Measurements from ENCODE around the gene NADK.
"Not testable (repeated sequence)": the region's sequence is repeated elsewhere in the genome, so short reads cannot be mapped to it uniquely, and the experiment has no call there.

NADK gene

DNA sequence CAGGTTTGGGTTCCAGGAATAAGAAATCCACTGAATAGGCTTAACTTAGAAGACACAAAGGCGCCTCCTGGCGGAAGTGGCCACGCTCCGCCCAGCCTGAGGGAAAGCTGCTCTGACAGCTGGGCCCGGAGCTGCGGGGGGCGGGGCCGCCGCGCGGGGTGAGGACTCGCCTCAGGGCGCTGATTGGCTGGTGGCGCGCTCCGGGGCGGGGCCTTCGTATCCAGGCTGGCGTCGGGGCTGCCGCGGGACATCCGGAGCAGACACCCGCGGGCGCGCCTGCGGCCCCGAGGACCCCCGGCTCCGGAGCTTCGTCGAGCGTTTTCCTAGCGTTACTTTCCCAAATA lies 31.7 kb downstream of the NADK start:
- DNase-seq (ENCODE audit: low read depth, low spot score): not testable (repeated sequence)

DNA sequence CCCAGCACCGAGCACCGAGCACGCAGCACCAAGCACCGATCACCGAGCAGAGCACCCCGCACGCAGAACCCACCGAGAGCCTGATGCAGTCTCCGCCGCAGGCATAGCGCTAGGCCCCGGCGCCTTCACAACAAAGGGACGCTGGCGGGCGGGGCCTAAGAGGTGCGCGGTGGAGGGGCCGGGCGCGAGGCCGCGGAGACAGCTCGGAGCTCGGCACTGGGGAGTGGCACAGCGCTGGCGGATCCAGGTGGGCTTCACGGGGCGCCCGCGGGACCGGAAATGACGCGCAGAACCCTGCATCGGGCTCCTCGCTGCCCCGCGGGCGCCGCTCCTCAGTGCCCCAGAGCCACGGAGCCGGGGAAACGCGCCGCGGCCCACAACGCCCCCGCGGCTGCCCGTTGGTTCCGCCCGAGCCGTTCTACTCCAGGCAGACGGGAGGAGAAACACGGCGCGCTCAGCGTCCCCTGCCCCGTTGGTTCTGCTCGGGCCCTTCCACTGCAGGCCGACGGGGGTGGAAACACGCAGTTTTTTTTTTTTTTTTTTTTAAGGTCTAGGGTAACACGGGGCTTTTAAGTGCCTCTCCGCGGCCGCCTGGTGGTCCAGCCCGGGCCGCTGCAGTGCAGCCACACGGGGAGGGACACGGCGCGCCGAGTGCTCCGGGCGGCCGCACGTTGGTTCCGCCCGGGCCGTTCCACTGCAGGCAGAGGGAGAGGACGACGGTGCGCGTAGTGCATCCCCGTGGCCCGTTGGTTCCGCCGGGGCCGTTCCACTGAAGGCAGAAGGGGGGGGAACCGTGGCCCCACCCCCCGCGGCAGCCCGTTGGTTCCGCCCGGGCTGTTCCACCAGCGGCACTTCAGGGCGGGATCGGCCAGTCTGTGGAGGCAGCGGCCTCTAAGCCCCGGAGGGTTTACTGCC lies 32.4 kb downstream of the NADK start:
- peak; percentile 89 for DNase-seq (ENCODE audit: low read depth, low spot score)

- not testable (repeated sequence) for DNase-seq (ENCODE audit: low read depth, low spot score)
Observed at GRCh38 chr1:1742529-1742928, 35.7 kb downstream of the NADK start.

DNA sequence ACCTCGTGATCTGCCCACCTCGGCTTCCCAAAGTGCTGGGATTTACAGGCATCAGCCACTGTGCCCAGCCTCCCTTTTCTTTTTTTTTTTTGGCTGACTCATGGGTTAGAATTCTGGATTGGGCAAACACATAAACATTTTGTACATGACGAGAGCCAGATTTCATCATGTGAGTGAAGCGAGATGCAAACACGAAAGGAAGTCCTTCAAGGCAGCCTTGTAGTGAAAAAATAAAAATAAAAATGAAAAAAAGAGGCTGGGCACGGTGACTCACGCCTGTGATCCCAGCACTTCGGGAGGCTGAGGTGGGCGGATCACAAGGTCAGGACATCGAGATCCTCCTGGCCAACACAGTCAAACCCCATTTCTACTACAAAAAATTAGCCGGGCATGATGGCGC lies 37.3 kb downstream of the NADK start:
- not testable (repeated sequence) for DNase-seq (ENCODE audit: low read depth, low spot score)

GRCh38 chr1:1738799-1739337 lies 39.4 kb downstream of the NADK start:
- DNase-seq (ENCODE audit: low read depth, low spot score): not testable (repeated sequence)

DNA sequence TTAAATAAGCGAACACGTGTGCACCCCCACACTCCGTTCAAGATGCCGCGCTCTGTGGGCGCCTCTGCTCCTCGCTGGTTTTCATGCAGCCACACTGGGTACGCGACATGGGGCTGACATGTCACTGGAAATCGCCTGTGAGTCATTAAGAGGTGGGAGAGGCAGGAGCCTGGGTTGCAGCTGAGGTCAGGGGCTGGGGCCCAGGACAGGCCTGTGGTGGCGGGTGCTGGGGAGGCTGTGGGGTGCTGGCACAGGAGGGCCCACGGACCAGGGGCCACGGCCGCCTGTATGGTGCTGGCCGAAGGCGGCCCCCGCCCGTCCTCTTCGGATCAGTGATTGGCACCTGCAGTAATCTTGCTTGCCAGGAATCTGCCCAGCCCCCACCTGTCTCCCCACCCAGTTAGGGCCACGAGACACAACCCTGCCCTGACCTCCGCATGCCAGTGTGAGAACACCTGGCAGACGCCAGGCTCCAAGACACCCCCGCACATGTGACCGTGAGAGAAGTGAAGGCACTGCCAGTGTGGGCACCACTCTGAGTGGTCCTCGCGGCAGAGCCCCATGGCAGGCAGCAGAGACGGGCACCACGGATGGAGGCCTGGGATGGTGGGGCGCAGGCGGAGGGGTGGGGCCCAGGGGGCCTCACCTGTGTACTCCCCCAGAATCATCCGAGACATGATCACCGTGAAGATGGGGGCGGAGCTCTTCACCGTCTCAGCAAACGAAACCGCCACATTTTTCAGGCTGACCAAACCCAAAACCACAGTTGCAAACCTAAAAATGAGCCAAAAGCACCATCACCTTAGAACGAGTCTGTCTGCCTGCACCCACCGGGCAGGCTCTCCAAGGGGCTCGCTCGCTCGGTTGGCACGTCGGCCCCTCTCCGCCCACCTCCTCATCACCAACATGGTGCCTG lies 40.3 kb downstream of the NADK start:
- DNase-seq (ENCODE audit: low read depth, low spot score): not testable (repeated sequence)

DNA sequence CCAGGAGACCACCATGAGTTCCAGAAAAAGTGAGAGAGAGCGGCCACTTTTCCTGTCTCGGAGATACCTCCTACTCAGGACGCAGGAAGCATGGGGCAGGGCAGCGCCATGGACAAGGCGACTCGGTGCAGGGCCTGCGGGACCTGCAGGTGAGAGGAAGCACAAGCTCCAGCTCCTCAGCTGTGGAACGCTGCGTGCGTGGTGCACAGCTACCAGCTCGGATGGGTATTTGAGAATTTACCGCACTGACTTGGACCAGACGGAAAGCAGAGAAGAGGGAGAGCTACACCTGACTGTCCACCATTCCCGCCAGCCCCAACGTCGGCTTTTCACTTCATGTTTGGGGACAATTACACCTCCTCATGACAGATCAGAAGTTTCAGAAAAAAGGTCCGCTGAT lies 45.9 kb downstream of the NADK start:
- DNase-seq (ENCODE audit: low read depth, low spot score): no peak

DNA sequence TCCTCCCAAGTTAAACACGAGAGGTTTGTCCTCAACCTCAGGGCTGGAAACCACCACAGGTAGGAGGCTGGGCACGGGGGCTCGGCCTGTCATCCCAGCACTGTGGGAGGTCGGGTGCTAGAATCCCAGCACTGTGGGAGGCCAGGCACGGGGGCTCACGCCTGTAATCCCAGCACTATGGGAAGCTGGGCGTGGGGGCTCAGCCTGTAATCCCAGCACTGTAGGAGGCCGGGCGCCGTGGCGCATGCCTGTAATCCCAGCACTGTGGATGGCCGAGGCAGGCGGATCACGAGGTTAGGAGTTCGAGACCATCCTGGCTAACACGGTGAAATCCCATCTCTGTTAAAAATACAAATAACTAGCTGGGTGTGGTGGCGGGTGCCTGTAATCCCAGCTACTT lies 47.4 kb downstream of the NADK start:
- no peak for DNase-seq (ENCODE audit: low read depth, low spot score)

DNA sequence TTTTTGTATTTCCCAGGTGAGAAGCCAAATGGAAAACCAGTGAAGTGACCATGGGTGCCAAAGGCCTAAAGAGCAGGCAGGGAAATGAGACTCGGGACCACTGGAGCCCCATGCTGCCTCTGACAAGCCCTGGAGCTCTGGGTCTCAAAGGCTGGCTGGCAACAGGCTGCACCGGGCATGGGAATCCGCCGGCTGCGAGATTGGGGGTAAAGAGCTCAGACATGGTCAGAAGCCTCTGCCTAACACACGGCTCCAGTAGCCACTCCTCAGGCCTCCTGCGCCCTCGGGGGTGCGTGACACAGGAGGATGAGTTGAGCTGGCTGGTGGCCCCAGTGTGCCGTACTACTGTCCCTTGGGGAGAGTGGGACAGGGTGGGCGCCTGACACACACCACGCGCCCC lies 48.0 kb downstream of the NADK start:
- not testable (repeated sequence) for DNase-seq (ENCODE audit: low read depth, low spot score)

GRCh38 chr1:1729116-1729816 lies 49.0 kb downstream of the NADK start:
- not testable (repeated sequence) for DNase-seq (ENCODE audit: low read depth, low spot score)

- DNase-seq (ENCODE audit: low read depth, low spot score): not testable (repeated sequence)
Observed at GRCh38 chr1:1728308-1729005, 49.8 kb downstream of the NADK start.

- not testable (repeated sequence) for DNase-seq (ENCODE audit: low read depth, low spot score)
Observed at GRCh38 chr1:1727131-1727651, 51.1 kb downstream of the NADK start.

GRCh38 chr1:1726088-1726487 lies 52.2 kb downstream of the NADK start:
- DNase-seq (ENCODE audit: low read depth, low spot score): not testable (repeated sequence)

DNA sequence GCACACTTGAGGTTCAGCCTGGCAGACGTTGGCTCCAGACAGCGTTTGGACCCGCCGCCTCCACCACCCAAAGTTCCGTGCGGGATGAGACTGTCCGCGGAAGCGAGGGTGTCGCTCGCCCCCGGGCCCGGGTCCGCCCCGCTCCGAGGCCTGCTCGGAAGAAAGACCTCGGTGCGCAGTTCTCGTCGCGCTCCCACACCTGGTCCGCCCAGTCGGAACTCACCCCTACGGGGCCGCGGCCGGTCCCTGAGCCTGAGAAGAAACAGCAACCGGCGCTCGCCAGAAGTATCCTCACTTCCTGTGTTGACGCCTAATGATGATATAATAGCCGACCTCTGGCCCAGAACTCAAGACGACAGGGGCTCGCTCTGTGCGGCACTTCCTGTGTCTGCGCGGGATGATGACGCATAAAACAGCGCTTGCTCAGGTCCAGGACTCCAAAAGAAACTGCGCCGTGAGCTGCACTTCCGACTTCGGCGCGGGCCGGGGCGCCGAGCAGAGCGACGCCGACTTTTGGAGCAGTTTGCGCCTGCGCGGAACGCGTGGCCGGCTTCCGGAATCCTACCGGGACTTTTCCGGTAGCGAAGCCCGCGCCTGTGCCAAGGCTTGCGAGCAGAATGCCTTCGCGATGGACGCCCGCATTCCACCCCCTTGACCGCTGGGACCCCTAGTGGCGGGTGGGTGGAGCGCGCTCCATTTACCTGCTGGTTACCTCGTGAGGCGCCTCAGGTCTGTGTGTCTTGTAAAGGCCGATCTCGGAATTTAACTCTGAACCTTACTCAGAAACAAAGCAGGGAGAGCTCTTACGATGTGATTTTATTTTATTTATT lies 54.0 kb downstream of the NADK start, which contains the start of gene CDK11A:
CDK11A (minus strand) TSS at position 323 of the 830 bp plus-strand sequence. CDS start 1,539 bp downstream, outside the sequence.
- DNase-seq (ENCODE audit: low read depth, low spot score): peak; percentile 83

DNA sequence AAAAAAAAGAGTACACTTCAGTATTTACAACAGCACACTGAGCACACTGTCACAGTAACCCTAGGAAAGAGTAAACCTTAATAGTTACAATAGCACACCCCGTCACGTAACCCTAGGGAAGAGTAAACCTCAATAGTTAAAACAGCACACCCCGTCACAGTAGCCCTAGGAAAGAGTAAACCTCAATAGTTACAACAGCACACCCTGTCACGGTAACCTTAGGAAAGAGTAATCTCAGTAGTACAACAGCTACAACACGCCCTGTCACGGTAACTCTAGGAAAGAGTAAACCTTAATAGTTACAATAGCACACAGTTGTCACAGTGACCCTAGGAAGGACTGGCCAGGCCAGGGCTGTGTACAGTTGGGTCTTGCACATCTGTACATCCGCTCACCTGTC lies 57.1 kb downstream of the NADK start:
- no peak for DNase-seq (ENCODE audit: low read depth, low spot score)

DNA sequence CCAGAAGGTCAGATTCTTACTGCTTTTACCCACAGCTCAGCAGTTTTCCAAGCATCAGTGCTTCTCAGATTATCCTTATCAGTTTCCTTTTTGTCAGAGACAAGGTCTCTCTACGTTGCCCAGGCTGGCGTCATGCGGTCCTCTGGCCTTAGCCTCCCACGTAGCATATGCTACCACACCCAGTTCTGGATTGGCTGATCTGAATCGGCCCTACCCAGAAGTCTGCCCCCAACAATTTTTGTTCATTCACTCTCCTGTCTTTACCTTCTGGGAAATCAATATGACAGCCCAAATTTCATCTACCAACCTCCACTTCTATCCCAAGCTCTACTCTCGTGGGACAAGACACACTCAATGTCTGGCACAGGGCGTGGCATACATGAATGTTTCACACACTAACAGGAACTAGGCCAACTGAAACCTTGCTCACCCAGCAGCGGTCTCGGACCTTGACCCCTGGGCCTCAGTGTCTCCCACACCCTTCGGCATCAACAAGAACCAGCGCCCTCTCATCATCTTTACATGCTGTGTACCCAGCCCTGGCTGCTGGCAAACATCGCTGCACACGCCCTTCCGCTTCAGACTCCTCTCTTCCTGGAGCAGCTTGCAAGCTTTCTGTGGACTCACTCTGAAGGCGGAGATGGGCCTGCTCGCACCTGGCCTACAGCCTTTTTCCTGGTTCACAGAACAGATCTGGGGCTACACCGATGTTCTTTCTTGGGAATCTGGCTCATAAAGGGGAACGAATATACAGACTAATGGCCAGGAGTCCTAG lies 63.0 kb downstream of the NADK start:
- not testable (repeated sequence) for DNase-seq (ENCODE audit: low read depth, low spot score)

DNA sequence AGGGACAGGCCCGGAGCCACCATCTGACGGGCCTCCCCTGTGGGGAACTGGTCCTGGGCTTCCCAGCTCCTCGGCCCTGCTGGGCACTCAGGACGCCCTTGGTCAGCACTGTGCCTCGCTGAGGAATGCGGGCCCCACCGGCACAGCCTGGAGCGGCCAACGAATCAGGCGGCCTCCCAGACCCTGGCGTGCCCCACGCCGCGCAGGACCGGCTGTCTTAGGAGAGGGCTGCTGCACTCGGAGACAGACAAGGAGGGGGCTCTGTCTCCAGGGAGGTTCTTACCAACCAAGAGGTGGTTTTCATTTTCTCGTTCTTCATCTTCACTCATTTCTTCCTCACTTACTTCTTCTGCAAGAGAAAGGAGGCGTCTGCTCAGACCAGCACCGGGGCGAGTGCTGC lies 70.4 kb downstream of the NADK start:
- DNase-seq (ENCODE audit: low read depth, low spot score): not testable (repeated sequence)

GRCh38 chr1:1707241-1707640 lies 71.0 kb downstream of the NADK start:
- DNase-seq (ENCODE audit: low read depth, low spot score): not testable (repeated sequence)

DNA sequence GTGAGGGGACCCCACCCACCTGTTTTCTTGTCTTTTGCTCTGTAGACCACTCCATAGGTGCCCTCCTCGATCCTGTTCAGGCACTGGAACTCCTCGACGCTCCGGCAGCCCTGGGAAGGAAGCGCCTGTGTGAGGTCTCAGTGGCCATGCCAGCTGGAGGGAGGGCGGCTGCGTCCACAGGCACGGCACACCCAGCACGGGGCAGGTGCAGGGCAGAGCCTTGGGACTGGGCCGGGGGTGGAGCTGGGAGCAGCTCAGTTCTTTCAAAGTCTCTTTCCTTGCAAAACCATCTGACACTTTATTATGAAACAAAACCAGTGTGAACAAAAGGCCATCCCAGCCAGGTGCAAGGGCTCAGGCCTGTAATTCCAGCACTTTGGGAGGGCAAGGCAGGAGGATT lies 72.6 kb downstream of the NADK start:
- not testable (repeated sequence) for DNase-seq (ENCODE audit: low read depth, low spot score)
